Gastrocnemius medialis (tissue), 4 donors: ENCODE data around the gene GAMT. TPM values are rescaled to one million over a fixed set of nuclear protein-coding genes. Genes with fewer than 3 reads are reported as not detected.

Experiments used
- ATAC-seq, 2 donors: fragments of 150-250 bp; one replicate each; pipeline ENCODE4 v1.9.1; 2016
- DNase-seq, 2 donors: peaks; one replicate each; pipeline ENCODE4 v3.0.0-alpha.2; 2019
- H3K27ac ChIP-seq, 4 donors: fragments of 200-600 bp; sonication (generic); 1 replicate in 1 of 4; 2 replicates in 3 of 4; pipeline ENCODE4 v1.5.1; 2016 to 2018; ENCODE audit warnings: mild to moderate bottlenecking in 2 of 4, moderate library complexity in 1 of 4
- H3K27me3 ChIP-seq, 3 donors: fragments of 200-600 bp; sonication (generic) in 2 of 3; 1 replicate in 1 of 3; 2 replicates in 2 of 3; pipeline versions ENCODE4 v1.5.1 to v1.6.0; 2016 to 2019; ENCODE audit warnings: mild to moderate bottlenecking in 1 of 3, moderate library complexity in 1 of 3
- H3K36me3 ChIP-seq, 2 donors: fragments of 200-600 bp; sonication (generic) in 1 of 2; one replicate each; pipeline ENCODE4 v1.5.1; 2017 to 2018
- H3K4me1 ChIP-seq, 2 donors: fragments of 200-600 bp; sonication (generic) in 1 of 2; one replicate each; pipeline ENCODE4 v1.5.1; 2016 to 2017; ENCODE audit warnings: mild to moderate bottlenecking in 2 of 2
- H3K4me3 ChIP-seq, 4 donors: fragments of 200-600 bp; sonication (generic) in 3 of 4; 1 replicate in 1 of 4; 2 replicates in 3 of 4; pipeline ENCODE4 v1.5.1; 2016 to 2019; ENCODE audit warnings: mild to moderate bottlenecking in 2 of 4
- H3K9me3 ChIP-seq, 3 donors: fragments of 200-600 bp; sonication (generic) in 2 of 3; 1 replicate in 1 of 3; 2 replicates in 2 of 3; pipeline ENCODE4 v1.5.1; 2016 to 2019
- CTCF ChIP-seq, 5 experiments: fragments of 450-650 bp in 3 of 5; fragments of 200-600 bp in 2 of 5; sonication (generic) in 2 of 5; IDR thresholded peaks in 4 of 5; conservative IDR thresholded peaks in 1 of 5; 1 replicate in 4 of 5; 2 replicates in 1 of 5; pipeline ENCODE4 v1.5.1; 2016 to 2019; ENCODE audit warnings: antibody characterized with exemption in 5 of 5, mild to moderate bottlenecking in 3 of 5, moderate library complexity in 3 of 5
- POLR2A ChIP-seq, 2 donors: fragments of 450-650 bp; IDR thresholded peaks; one replicate each; pipeline ENCODE4 v1.6.1; 2017; ENCODE audit warnings: antibody characterized with exemption in 2 of 2, mild to moderate bottlenecking in 2 of 2, moderate library complexity in 2 of 2
- in situ Hi-C, 4 donors: fragments of 200-750 bp; cut with MboI; loops; one replicate each; pipeline versions ENCODE4 v1.15.0 to v1.8.0; 2017; ENCODE audit warnings: low sequenced_read_pairs in 4 of 4
- intact Hi-C: fragments of 100-400 bp; cut with DNase I; formaldehyde crosslinking; loops from one replicate; pipeline ENCODE4 v1.15.1; 2023; ENCODE audit warnings: low total_unique reads
- total RNA-seq, 4 donors: library from RNA; depleted of rRNA; stranded (reverse); fragments of >200 nt; gene quantifications; one replicate each; pipeline versions ENCODE4 v1.1.0 to v1.2.3, GENCODE V29; 2016

Gene GAMT
- total RNA-seq, 4 donors from 2014 or later, result 269 to 421 (median 373) TPM

GRCh38 chr19:1423436-1424191, 22.3 kb upstream of the GAMT start:
- H3K4me3 ChIP-seq, result no peak overlapping the region
- H3K4me1 ChIP-seq, result peaks cover 8 to 22% of the 10 kb centered on the region in 2 donors
- in situ Hi-C loops, result no loop called here
- TF ChIP-seq POLR2A (IDR thresholded peaks at IDR 0.05), result no peak
- no peaks in the 10 kb centered on the region for H3K27me3 ChIP-seq
- H3K36me3 ChIP-seq, result peaks cover 0 to 78% of the 10 kb centered on the region in 2 donors
- no peak overlapping the region for H3K27ac ChIP-seq
- no peaks in the 10 kb centered on the region for H3K9me3 ChIP-seq
- no peak for DNase-seq
- intact Hi-C loops, result no loop called here
- ATAC-seq, result no peak

GRCh38 chr19:1422943-1423342, 21.6 kb upstream of the GAMT start:
- Histone ChIP-seq H3K36me3 (peaks cover 0 to 77% of the 10 kb centered on the region in 2 donors), H3K27me3 (no peaks in the 10 kb centered on the region), H3K4me1 (peaks cover 15 to 29% of the 10 kb centered on the region in 2 donors), H3K4me3 (no peak overlapping the region), H3K27ac (peak overlapping the region in 3 of 4 donors; percentile 33 to 58 (median 56)), H3K9me3 (no peaks in the 10 kb centered on the region)
- TF ChIP-seq POLR2A (IDR thresholded peaks at IDR 0.05), result no peak
- no peak for TF ChIP-seq CTCF (IDR thresholded peaks at IDR 0.05 in 4 of 5, conservative IDR thresholded peaks at IDR 0.05 in 1 of 5)
- in situ Hi-C loops (no loop called here), intact Hi-C loops (no loop called here)
- DNase-seq (no peak), ATAC-seq (no peak)

DNA sequence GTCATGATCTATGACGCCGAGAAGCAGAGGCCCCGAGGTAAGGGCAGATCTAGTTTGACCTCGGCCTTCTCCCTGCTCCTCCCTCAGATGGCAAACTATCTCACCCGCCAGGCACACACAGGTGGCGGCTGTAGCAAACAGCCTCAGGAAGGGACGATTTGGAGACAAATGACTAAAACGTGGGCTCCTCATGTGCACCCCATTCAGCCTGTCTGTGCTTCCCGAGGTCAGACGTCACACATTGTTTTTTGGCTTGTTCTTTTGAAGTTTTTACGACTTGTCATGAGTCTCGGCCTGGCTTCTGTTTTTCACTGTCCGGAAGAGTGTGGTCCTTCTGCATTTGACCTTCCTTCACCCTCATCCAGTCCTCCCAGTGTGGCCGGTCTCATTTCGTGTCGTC, 21.0 kb upstream of the GAMT start:
- H3K27ac ChIP-seq, result peak overlapping the region in 3 of 4 donors; percentile 41 to 58 (median 56)
- intact Hi-C loops, result no loop called here
- TF ChIP-seq CTCF (IDR thresholded peaks at IDR 0.05 in 4 of 5, conservative IDR thresholded peaks at IDR 0.05 in 1 of 5) (no peak), POLR2A (IDR thresholded peaks at IDR 0.05) (no peak)
- H3K4me1 ChIP-seq, result peaks cover 20 to 35% of the 10 kb centered on the region in 2 donors
- H3K9me3 ChIP-seq, result no peaks in the 10 kb centered on the region
- in situ Hi-C loops, result no loop called here
- no peak overlapping the region for H3K4me3 ChIP-seq
- DNase-seq, result peak in 1 of 2 donors; percentile 35
- H3K36me3 ChIP-seq, result peaks cover 0 to 77% of the 10 kb centered on the region in 2 donors
- ATAC-seq, result peak in 1 of 2 donors; percentile 12
- no peaks in the 10 kb centered on the region for H3K27me3 ChIP-seq

- no peak for ATAC-seq
- TF ChIP-seq CTCF (IDR thresholded peaks at IDR 0.05 in 4 of 5, conservative IDR thresholded peaks at IDR 0.05 in 1 of 5) (no peak), POLR2A (IDR thresholded peaks at IDR 0.05) (no peak)
- H3K36me3 ChIP-seq, result peaks cover 0 to 72% of the 10 kb centered on the region in 2 donors
- DNase-seq, result no peak
- no peak overlapping the region for H3K4me3 ChIP-seq
- peak overlapping the region in 3 of 4 donors; percentile 41 to 58 (median 56) for H3K27ac ChIP-seq
- H3K9me3 ChIP-seq, result no peaks in the 10 kb centered on the region
- H3K4me1 ChIP-seq, result peaks cover 23 to 39% of the 10 kb centered on the region in 2 donors
- H3K27me3 ChIP-seq, result no peaks in the 10 kb centered on the region
- in situ Hi-C loops, result no loop called here
- intact Hi-C loops, result no loop called here
These were observed 20.6 kb upstream of the GAMT start for GRCh38 chr19:1421958-1422305.

DNA sequence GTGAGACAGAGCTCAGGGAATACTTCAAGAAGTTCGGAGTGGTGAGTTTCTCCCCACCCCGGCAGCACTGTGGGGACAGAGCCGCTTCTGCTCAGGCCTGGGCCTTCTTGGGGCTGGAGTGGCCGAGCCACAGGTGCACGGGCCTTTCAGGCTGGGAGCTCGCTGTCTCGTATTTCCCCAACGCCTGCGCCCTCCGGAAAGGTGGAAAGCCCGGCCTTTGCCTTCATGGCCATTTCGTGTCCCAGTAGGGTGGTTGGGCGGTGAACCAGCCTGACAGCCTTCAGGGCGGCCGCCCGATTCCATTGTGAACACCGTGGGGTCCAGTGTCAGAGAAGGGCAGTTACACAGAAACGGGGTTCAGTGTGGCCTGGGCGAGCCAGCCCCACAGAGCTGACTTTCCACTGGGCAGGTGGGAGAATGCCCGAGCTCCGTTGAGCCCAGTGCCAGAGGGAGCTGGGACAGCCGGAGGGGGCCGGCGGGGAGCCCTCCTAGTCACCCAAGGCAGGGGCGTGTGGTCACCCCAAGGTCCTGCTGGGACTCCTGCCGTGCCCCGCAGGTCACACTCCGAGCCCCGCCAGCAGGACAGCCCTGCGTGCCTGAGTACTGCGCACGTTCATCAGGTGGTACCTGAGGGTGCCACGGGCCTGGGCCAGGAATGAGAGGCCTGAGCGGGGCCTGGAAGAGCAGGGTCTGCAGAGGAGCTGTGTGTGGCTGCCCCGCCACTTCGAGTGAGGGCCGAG, 20.0 kb upstream of the GAMT start:
- no peaks in the 10 kb centered on the region for H3K9me3 ChIP-seq
- H3K4me3 ChIP-seq, result no peak overlapping the region
- peaks cover 29 to 44% of the 10 kb centered on the region in 2 donors for H3K4me1 ChIP-seq
- intact Hi-C loops, result no loop called here
- H3K27me3 ChIP-seq, result no peaks in the 10 kb centered on the region
- DNase-seq (no peak), ATAC-seq (no peak)
- peak overlapping the region in 3 of 4 donors; percentile 41 to 62 (median 56) for H3K27ac ChIP-seq
- in situ Hi-C loops, result no loop called here
- TF ChIP-seq POLR2A (IDR thresholded peaks at IDR 0.05), result no peak
- TF ChIP-seq CTCF (IDR thresholded peaks at IDR 0.05 in 4 of 5, conservative IDR thresholded peaks at IDR 0.05 in 1 of 5), result no peak
- H3K36me3 ChIP-seq, result peaks cover 0 to 67% of the 10 kb centered on the region in 2 donors
